NCI-H82 treated with DMSO at 0.1 percent for 48 hours (cell line): Measurements from ENCODE around the gene KRTAP9-3.
"Not testable (repeated sequence)": the region's sequence is repeated elsewhere in the genome, so short reads cannot be mapped to it uniquely, and the experiment has no call there.

Source experiments
- DNase-seq: peaks from one replicate; lab custom pipeline; 2025; ENCODE audit not compliant: unreplicated experiment; lab: John Stamatoyannopoulos, UW

The KRTAP9-3 gene, protein sequence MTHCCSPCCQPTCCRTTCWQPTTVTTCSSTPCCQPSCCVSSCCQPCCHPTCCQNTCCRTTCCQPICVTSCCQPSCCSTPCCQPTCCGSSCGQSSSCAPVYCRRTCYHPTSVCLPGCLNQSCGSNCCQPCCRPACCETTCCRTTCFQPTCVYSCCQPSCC

DNA sequence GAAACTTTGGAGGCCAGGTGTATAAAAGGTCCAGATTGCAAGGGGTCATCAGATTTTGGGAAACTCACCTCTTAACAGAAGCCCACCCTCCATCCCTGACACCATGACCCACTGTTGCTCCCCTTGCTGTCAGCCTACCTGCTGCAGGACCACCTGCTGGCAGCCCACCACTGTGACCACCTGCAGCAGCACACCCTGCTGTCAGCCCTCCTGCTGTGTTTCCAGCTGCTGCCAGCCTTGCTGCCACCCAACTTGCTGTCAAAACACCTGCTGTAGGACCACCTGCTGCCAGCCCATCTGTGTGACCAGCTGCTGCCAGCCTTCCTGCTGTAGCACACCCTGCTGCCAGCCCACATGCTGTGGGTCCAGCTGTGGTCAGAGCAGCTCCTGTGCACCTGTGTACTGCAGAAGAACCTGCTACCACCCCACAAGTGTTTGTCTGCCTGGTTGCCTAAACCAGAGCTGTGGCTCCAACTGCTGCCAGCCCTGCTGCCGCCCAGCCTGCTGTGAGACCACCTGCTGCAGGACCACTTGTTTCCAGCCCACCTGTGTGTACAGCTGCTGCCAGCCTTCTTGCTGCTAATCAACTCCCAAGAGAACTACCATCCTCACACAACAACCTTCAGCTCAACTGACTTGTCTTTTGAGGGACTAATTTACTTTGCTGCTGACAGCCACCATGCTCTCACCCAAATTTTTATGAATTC, at the start of gene KRTAP9-3:
TSS of gene KRTAP9-3 (plus strand) at position 51 of the 707 bp plus-strand sequence. CDS start at position 104, 53 bp downstream.
- not testable (repeated sequence) for DNase-seq

DNA sequence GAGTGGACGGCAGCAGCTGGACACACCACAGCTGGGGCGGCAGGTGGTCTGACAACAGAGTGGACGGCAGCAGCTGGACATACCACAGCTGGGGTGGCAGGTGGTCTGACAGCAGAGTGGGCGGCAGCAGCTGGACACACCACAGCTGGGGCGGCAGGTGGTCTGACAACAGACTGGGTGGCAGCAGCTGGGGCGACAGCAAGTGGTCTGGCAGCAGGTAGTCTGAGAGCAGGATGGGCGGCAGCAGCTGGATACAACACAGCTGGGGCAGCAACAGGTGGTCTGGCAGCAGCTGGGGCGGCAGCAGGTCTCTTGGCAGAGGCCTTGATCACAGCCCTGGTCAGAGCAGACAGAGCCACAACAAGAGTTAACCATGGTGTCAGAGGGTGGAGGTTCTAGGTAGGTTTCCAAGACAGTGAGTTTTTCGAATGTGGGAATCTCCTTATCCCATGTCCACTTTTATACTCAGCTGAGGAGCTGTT, 47.7 kb upstream of the KRTAP9-3 start, which contains the start of gene KRTAP4-1:
TSS of gene KRTAP4-1 (minus strand) at position 432 of the 482 bp plus-strand sequence. CDS start at position 375, 57 bp downstream.
- DNase-seq, result no peak

DNA sequence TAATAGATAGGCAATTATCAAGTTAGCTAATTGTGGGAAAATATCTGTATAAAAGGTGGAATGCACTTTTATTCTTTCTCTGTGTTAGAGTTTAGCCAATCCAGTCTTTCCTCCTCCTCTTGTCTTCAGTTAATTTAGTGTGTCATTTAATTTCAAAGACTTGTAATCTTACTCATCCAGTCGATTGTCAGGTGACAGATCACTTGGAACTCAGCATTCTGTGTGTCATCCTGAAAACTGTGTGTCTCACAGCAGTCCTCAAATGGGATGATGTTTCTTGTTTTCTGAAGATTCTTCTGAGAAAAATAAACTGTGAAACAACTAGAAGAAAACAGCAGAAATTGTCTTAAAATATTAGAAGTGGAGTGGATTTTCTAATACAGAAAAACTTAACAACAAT, 47.2 kb upstream of the KRTAP9-3 start:
- no peak for DNase-seq

DNA sequence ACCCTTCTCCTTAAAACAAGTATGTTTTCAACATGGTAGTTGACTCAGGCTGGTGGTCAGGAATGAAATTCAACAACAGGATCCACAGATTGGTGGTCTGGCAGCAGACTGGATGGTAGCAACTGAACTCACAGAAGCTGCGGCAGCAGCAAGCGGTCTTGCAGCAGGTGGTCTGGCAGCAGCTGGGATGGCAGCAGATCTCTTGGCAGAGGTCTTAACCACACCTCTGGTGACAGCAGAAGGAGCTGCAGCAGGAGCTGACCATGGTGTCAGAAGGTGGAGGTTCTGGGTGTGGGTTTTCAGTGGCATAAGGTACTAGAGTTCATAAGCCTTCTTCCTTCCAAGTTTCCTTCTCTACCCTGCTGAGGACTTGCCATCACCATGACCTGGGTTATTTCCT, 45.4 kb upstream of the KRTAP9-3 start:
- no peak for DNase-seq

DNA sequence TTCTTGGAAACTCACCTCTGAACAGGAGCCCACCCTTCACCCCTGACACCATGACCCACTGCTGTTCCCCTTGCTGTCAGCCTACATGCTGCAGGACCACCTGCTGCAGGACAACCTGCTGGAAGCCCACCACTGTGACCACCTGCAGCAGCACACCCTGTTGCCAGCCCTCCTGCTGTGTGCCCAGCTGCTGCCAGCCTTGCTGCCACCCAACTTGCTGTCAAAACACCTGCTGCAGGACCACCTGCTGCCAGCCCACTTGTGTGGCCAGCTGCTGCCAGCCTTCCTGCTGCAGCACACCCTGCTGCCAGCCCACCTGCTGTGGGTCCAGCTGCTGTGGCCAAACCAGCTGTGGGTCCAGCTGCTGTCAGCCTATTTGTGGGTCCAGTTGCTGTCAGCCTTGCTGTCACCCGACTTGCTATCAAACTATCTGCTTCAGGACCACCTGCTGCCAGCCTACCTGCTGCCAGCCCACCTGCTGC, 42.4 kb upstream of the KRTAP9-3 start, which contains the start of gene KRTAP9-1:
TSS of gene KRTAP9-1 (plus strand) at position 51 of the 482 bp plus-strand sequence. CDS start at position 51, 0 bp downstream.
- DNase-seq, result not testable (repeated sequence)

DNA sequence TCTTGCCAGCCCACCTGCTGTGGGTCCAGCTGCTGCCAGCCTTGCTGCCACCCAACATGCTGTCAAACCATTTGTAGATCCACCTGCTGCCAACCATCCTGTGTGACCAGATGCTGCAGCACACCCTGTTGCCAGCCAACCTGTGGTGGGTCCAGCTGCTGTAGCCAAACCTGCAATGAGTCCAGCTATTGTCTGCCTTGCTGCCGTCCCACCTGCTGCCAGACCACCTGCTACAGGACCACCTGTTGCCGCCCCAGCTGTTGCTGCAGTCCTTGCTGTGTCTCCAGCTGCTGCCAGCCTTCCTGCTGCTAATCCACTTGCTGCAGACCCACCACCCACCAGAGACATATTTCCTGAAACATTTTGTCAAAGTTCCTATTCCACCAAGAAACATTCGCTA, 41.9 kb upstream of the KRTAP9-3 start:
- DNase-seq, result no peak

DNA sequence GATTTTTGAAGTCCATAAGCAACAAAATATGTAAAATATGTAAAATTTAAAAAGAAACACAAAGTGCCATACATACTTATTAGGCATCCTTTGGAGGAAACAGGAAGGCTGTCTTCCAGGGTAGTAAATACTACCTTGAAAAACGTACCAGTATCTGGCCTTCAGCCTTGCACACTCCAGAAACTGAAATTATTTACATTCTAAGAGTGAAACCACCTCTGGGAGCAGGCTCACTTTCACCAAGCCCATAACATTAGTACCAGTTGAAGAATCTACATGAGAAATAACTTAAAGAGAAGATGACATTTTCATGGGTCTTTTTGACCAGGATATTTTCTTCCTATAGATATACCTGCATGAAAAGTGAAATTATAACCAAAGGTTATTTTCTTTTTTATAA, 36.2 kb upstream of the KRTAP9-3 start:
- no peak for DNase-seq

DNA sequence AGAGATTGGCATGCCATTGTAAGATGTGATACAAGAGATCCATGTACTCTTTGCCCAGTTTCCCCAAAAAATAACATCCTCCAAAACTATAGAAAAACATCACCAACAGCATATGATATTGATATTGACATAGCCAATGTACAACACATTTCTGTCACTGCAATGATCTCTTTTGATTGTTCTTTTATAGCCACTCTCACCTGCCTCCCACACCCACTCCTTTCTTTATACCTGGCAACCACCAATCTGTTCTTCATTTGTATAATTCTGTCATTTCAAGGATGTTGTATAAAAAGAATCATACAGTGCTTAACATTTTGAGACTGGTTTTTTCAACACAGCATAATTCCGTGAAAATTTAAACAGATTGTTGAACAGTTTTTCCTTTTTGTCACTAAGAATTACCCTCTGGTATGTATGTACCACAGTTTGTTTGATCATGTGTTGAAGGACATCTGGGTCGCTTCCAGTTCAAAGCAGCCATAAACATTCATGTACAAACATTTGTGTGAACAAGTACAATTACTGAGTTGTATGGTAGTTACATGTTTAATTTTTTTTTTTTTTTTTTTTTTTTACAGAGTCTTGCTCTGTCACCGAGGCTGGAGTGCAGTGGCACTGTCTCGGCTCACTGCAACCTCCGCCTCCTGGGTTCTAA, 32.7 kb upstream of the KRTAP9-3 start:
- DNase-seq, result no peak

DNA sequence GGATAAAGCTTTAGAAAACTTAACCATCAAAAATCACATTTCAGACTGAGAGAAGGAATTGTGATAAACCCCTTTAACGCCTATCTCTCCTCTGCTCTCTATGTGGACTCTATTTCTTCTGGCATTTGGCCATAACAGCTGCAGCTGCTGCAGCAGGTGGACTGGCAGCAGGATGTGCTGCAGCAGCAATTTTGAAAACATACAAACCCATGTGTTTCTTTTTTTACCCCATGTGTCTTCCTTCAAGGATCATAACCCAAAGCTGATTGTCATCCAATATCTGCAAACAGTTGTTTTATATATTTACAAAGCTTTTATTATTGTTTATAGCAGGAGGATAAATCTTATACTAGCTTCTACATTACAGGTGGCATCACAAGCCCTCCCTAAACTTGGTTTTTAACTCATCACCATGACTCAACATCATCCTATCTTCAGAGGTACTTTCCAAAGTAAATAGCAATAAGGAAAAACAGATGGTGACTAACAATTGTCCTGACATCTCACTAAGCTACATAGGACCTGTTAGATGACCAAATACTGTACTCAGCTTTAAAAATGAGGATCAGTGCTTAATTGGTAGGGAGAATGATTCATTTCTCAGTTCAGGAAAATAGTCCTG, 20.3 kb upstream of the KRTAP9-3 start:
- DNase-seq, result no peak

DNA sequence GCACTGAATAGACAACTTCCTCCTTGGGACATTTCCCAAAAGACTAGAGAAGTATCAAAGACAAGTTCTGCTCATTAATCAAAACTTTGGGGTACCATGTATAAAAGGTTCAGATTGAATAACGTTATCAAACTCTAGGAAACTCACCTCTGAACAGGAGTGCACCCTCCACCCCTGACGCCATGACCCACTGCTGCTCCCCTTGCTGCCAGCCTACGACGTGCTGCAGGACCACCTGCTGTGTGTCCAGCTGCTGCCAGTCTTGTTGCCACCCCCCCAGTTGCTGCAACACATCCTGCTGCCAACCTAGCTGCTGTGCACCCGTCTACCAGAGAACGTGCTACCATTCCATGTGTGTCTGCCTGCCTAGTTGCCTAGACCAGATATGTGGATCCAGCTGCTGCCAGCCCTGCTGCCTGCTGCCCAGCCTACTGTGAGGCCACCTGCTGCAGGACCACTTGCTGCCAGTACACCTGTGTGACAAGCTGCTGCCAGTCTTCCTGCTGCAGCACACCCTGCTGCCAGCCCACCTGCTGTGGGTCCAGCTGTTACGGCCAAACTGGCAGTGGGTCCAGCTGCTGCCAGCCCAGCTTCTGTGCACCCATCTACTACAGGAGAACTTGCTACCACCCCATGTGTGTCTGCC, 19.6 kb upstream of the KRTAP9-3 start:
- DNase-seq, result no peak

DNA sequence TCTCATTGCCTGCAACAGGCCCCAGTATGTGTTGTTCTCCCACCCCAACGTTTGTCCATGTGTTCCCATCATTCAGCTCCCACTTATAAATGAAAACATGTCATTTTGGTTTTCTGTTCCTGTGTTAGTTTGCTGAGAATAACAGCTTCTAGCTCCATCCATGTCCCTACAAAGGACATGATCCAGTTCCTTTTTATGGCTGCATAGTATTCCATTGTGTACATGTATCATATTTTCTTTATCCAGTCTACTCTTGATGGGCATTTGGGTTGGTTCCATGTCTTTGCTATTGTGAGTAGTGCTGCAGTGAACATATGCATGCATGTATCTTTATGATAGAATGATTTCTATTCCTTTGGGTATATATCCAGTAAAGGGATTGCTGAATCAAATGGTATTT, 16.6 kb upstream of the KRTAP9-3 start:
- no peak for DNase-seq

DNA sequence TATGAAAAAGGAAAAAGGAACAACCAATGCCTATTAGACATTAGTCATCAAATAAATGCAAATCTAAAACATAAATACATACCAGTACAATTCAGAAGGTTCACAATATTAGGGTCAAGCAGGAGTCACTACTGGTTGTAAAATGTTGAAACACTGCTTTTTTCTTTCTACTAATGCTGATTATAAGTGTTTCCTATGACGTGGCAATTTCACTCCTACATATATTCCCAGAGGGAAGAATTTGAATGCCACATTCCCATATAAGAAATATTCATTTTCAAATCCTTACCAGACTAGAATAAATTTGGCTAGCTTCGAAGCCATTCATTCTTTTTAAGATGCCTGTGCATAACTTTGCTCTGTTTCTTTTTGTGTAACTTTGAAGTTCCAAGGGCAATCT, 8.4 kb upstream of the KRTAP9-3 start:
- DNase-seq, result no peak

DNA sequence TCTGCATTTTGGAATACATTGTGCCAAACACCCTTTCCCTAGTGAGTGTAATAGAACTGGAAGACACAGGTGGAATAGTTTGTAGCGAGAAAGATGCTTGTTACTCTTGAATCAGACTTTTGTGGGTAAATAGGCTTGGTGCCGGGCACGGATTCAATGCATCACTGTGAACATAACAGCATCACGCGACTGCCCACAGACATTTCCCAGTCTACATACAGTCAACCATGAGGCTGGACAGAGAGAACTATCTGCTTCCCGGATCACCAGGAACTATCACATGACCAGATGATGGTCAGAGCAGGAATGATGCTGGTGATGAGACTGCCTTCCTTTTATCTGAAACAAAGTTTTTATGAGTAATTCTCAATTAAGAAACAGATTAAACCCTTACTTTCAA, 6.2 kb upstream of the KRTAP9-3 start:
- DNase-seq, result no peak

DNA sequence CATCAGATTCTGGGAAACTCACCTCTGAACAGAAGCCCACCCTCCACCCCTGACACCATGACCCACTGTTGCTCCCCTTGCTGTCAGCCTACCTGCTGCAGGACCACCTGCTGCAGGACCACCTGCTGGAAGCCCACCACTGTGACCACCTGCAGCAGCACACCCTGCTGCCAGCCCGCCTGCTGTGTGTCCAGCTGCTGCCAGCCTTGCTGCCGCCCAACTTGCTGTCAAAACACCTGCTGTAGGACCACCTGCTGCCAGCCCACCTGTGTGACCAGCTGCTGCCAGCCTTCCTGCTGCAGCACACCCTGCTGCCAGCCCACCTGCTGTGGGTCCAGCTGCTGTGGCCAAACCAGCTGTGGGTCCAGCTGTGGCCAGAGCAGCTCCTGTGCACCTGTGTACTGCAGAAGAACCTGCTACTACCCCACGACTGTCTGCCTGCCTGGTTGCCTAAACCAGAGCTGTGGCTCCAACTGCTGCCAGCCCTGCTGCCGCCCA, 5.6 kb upstream of the KRTAP9-3 start, which contains the start of gene KRTAP9-2:
TSS of gene KRTAP9-2 (plus strand) at position 51 of the 498 bp plus-strand sequence. CDS start at position 58, 7 bp downstream.
- not testable (repeated sequence) for DNase-seq

DNA sequence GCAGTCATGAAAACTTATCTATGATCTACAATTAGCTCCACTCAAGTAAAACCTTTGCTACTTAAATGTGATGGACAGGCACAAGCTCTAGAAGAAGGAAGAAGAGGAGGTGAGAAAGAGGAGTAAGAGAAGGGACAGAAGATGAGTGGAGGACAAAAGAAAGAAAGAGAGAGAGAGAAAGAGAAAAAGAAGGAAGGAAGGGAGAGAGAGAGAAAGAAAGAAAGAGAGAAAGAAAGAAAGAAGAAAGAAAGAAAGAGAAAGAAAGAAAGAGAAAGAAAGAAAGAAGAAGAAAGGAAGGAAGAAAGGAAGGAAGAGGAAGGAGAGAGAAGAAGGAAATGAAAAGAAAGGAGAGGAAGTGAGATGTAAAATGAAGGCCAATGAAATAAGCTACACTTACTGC, 2.2 kb upstream of the KRTAP9-3 start:
- no peak for DNase-seq

DNA sequence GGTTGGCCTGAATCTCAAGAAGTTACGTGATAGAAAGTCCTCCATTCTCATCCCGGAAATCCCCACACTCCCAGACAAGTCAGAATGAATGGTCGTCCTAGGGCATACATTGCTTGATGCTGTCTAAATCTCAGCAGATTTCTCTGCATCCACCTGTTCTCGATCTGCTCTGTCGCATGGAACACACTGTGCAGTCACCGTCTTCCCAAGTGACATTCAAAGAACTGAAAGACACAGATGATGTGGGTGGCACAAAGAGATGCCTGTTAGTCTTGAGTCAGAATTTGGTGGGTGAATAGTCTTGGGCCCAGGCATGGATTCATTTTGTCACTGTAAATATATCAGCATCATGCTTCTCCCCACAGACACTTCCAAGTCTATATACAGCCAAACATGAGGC, 518 bp upstream of the KRTAP9-3 start:
- DNase-seq, result no peak

DNA sequence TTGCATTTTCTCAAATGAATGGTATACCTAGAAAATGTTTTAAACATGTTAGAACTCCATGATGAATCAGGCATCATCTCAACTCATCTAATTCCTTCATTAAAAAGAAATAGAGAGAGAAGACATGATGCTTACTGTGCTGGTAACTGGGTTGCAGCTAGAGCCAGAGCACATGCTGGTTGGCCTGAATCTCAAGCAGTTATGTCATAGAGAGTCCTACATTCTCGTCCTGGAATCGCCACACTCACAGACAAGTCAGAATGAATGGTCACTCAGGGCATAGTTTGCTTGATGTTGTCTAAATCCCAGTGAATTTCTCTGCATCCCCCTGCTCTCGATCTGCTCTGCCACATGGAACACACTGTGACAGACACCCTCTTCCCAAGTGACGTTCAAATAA, 4.9 kb downstream of the KRTAP9-3 start:
- DNase-seq, result not testable (repeated sequence)

DNA sequence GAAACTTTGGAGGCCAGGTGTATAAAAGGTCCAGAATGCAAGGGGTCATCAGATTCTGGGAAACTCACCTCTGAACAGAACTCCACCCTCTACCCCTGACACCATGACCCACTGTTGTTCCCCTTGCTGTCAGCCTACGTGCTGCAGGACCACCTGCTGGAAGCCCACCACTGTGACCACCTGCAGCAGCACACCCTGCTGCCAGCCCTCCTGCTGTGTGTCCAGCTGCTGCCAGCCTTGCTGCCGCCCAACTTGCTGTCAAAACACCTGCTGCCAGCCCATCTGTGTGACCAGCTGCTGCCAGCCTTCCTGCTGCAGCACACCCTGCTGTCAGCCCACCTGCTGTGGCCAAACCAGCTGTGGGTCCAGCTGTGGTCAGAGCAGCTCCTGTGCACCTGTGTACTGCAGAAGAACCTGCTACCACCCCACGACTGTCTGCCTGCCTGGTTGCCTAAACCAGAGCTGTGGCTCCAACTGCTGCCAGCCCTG, 5.7 kb downstream of the KRTAP9-3 start, which contains the start of gene KRTAP9-8:
TSS of gene KRTAP9-8 (plus strand) at position 51 of the 489 bp plus-strand sequence. CDS start at position 104, 53 bp downstream.
- DNase-seq, result not testable (repeated sequence)

DNA sequence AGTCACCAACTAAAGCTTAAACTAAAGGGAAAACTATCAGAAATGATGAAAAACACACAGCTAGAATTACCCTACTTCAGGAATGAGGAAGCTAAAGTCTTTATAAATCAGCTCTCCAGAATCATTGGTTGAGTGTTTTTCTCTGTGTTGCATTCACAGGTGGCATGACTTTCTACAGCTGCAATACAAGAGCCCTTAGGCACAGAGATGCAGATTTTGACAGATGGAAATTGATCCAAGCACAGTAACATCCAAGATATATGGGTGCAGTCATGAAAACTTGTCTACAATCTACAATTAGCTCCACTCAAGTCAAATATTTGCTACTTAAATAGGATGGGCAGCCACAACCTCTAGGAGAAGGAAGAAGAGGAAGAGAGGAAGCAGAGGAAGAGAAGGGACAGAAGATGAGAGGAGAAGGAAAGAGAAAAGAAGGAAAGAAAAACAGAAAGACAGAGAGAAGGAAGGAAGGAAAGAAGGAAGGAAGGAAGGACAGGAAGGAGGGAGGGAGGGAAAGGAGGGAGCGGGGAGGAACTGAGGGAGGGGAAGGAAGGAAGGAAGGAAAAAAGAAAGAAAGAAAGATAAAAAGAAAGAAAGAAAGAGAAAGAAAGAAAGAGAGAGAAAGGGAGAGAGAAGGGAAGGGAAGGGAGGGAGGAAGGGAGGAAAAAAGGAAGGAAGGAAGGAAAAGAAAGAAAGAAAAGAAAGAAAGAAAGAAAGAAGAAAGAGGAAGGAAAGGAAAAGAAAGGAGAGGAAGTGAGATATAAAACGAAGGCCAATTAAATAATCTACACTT, 14.9 kb downstream of the KRTAP9-3 start:
- not testable (repeated sequence) for DNase-seq
